Fibroblast of lung (primary cell): ENCODE data around the gene SLC6A1. TPM values are rescaled to one million over a fixed set of nuclear protein-coding genes. Genes with fewer than 3 reads are reported as not detected.

ENCODE experiments used
- DNase-seq, 2 donors: peaks; one replicate each; pipeline versions ENCODE4 v3.0.0 to v3.0.0-alpha.2; 2010; ENCODE audit warnings: low read depth in 2 of 2
- H2AFZ ChIP-seq: 2 replicates; pipeline ENCODE4 v1.5.1; 2012; ENCODE audit warnings: low read length, control low read depth, inconsistent platforms
- H3K27ac ChIP-seq: 2 replicates; pipeline ENCODE4 v1.5.1; 2011; ENCODE audit warnings: low read length, control low read depth; ENCODE audit not compliant: insufficient read depth
- H3K27me3 ChIP-seq: 2 replicates; pipeline ENCODE4 v1.5.1; 2011; ENCODE audit warnings: mild to moderate bottlenecking, low read length; ENCODE audit not compliant: control insufficient read depth, insufficient read depth
- H3K36me3 ChIP-seq: 2 replicates; pipeline ENCODE4 v1.5.1; 2011; ENCODE audit warnings: low read length; ENCODE audit not compliant: control insufficient read depth, insufficient read depth
- H3K4me1 ChIP-seq: 2 replicates; pipeline ENCODE4 v1.5.1; 2011; ENCODE audit warnings: low read length; ENCODE audit not compliant: control insufficient read depth, insufficient read depth; ENCODE audit errors: extremely low read depth
- H3K4me2 ChIP-seq: 2 replicates; pipeline ENCODE4 v1.5.1; 2011; ENCODE audit warnings: low read length, control low read depth; ENCODE audit not compliant: insufficient read depth; ENCODE audit errors: extremely low read depth
- H3K4me3 ChIP-seq, 4 experiments: fragments of 200-600 bp in 1 of 4; sonication (generic) in 1 of 4; replicated peaks in 1 of 4; 2 replicates each; pipeline ENCODE4 v1.5.1; 2011 to 2016; ENCODE audit warnings: low read length in 4 of 4, low read depth in 3 of 4, mild to moderate bottlenecking in 3 of 4, control low read depth in 2 of 4, inconsistent platforms in 1 of 4, mixed read lengths in 1 of 4; ENCODE audit not compliant: insufficient read depth in 1 of 4; ENCODE audit errors: control extremely low read depth in 1 of 4
- H3K79me2 ChIP-seq: 2 replicates; pipeline ENCODE4 v1.5.1; 2012; ENCODE audit warnings: mild to moderate bottlenecking, low read length, inconsistent platforms; ENCODE audit not compliant: control insufficient read depth, insufficient read depth
- H3K9ac ChIP-seq: 2 replicates; pipeline ENCODE4 v1.5.1; 2011; ENCODE audit warnings: mild to moderate bottlenecking, low read length, control low read depth; ENCODE audit not compliant: insufficient read depth
- H3K9me3 ChIP-seq: 2 replicates; pipeline ENCODE4 v1.5.1; 2012; ENCODE audit warnings: low read depth, low read length; ENCODE audit not compliant: control insufficient read depth, insufficient read depth
- H4K20me1 ChIP-seq: 2 replicates; pipeline ENCODE4 v1.5.1; 2011; ENCODE audit warnings: low read length; ENCODE audit not compliant: control insufficient read depth, insufficient read depth; ENCODE audit errors: extremely low read depth
- CTCF ChIP-seq, 2 donors: IDR thresholded peaks in 1 of 2; conservative IDR thresholded peaks in 1 of 2; 1 replicate in 1 of 2; 2 replicates in 1 of 2; pipeline ENCODE4 v1.5.1; 2011 to 2012; ENCODE audit warnings: low read length in 2 of 2, control low read depth in 1 of 2, inconsistent platforms in 1 of 2, low read depth in 1 of 2, mild to moderate bottlenecking in 1 of 2
- EZH2 ChIP-seq: IDR thresholded peaks from 2 replicates; pipeline ENCODE4 v1.5.1; 2012; ENCODE audit warnings: low read length, control low read depth, mild to moderate bottlenecking; ENCODE audit errors: missing control alignments
- polyA plus RNA-seq, 2 donors: library from polyadenylated mRNA; depleted of rRNA in 1 of 2; stranded (reverse) in 1 of 2; unstranded in 1 of 2; fragments of >200 nt; gene quantifications; 2 replicates each; pipeline ENCODE4 v1.2.1, GENCODE V29; 2011 to 2012; ENCODE audit warnings: missing spikeins in 1 of 2
- total RNA-seq: library from RNA; depleted of rRNA; stranded (reverse); fragments of >200 nt; gene quantifications from 2 replicates; pipeline ENCODE4 v1.2.1, GENCODE V29; 2014

Gene SLC6A1
- total and polyA plus RNA-seq, 2 donors (not counting 1 experiment from before 2014, with no cell fraction given), result not detected

GRCh38 chr3:11020764-11021163 is 28.2 kb downstream of the SLC6A1 start:
- Histone ChIP-seq H3K27me3 (no peaks in the 10 kb centered on the region), H3K9me3 (no peaks in the 10 kb centered on the region)
- no peak for DNase-seq

GRCh38 chr3:11021611-11022011 is 29.1 kb downstream of the SLC6A1 start:
- no peak overlapping the region for H3K27ac ChIP-seq
- H3K4me1 ChIP-seq, result no peaks in the 10 kb centered on the region
- no peak overlapping the region for H2AFZ ChIP-seq
- no peak for TF ChIP-seq EZH2
- no peak for TF ChIP-seq CTCF (conservative IDR thresholded peaks at IDR 0.05 in 1 of 2, IDR thresholded peaks at IDR 0.05 in 1 of 2; ENCODE audit: low read depth in 1 of 2, low read length in 2 of 2)
- no peak for DNase-seq
- no peak overlapping the region for H3K4me3 ChIP-seq
- no peak overlapping the region for H3K4me2 ChIP-seq
- no peaks in the 10 kb centered on the region for H3K79me2 ChIP-seq
- H3K9me3 ChIP-seq, result no peaks in the 10 kb centered on the region
- H3K9ac ChIP-seq, result no peak overlapping the region
- no peaks in the 10 kb centered on the region for H3K27me3 ChIP-seq
- H4K20me1 ChIP-seq, result no peaks in the 10 kb centered on the region
- H3K36me3 ChIP-seq, result no peaks in the 10 kb centered on the region

More at GRCh38 chr3:11020764-11021163, 28.2 kb downstream of the SLC6A1 start:
- H3K4me3 ChIP-seq, result no peak overlapping the region
- no peaks in the 10 kb centered on the region for H3K36me3 ChIP-seq
- H3K4me1 ChIP-seq, result no peaks in the 10 kb centered on the region
- no peak overlapping the region for H3K27ac ChIP-seq
- no peaks in the 10 kb centered on the region for H4K20me1 ChIP-seq
- H2AFZ ChIP-seq, result no peak overlapping the region
- H3K79me2 ChIP-seq, result no peaks in the 10 kb centered on the region
- no peak overlapping the region for H3K4me2 ChIP-seq
- TF ChIP-seq CTCF (conservative IDR thresholded peaks at IDR 0.05 in 1 of 2, IDR thresholded peaks at IDR 0.05 in 1 of 2; ENCODE audit: low read depth in 1 of 2, low read length in 2 of 2) (no peak), EZH2 (no peak)
- H3K9ac ChIP-seq, result no peak overlapping the region

- no peak for DNase-seq
- TF ChIP-seq EZH2 (no peak), CTCF (conservative IDR thresholded peaks at IDR 0.05 in 1 of 2, IDR thresholded peaks at IDR 0.05 in 1 of 2; ENCODE audit: low read depth in 1 of 2, low read length in 2 of 2) (no peak)
- Histone ChIP-seq H3K9me3 (no peaks in the 10 kb centered on the region), H3K27me3 (no peaks in the 10 kb centered on the region), H3K4me1 (no peaks in the 10 kb centered on the region), H4K20me1 (no peaks in the 10 kb centered on the region), H2AFZ (no peak overlapping the region), H3K4me2 (no peak overlapping the region), H3K27ac (no peak overlapping the region), H3K36me3 (no peaks in the 10 kb centered on the region), H3K4me3 (no peak overlapping the region), H3K9ac (no peak overlapping the region), H3K79me2 (no peaks in the 10 kb centered on the region)
Observed at GRCh38 chr3:11022115-11022514, 29.6 kb downstream of the SLC6A1 start.
